Measurements from ENCODE around the gene RD3L. TPM values are rescaled to one million over a fixed set of nuclear protein-coding genes. Genes with fewer than 3 reads are reported as not detected.

The RD3L gene
- total and polyA plus RNA-seq, 9 of the 15 experiments (the other 6 are each of a cell fraction or from before 2014, with no cell fraction given), result 0.14 TPM; not detected in 8

GRCh38 chr14:103969961-103970360, 27.6 kb upstream of the RD3L start:
- H3K9ac ChIP-seq (ENCODE audit: insufficient read depth in 1 of 2, low read depth in 2 of 2, low read length in 2 of 2), result no peak overlapping the region
- FAIRE-seq (no peak), ATAC-seq (no peak), DNase-seq (ENCODE audit: extremely low read depth in 1 of 4, low spot score in 3 of 4) (no peak)
- intact Hi-C loops (cut with micrococcal nuclease) (loop anchor here (5.0 kb wide), 1 partner anchor 48 kb away; a partner anchor contains a TSS), in situ Hi-C loops (cut with MboI) (no loop called here)
- no peaks in the 10 kb centered on the region for H4K20me1 ChIP-seq (replicated peaks; ENCODE audit: control insufficient read depth, insufficient read depth, low read length)
- H3K4me3 ChIP-seq, result no peak overlapping the region
- no peak overlapping the region for H2AFZ ChIP-seq (ENCODE audit: low read depth, low read length)
- WGBS (ENCODE audit: insufficient coverage, low coverage, missing lambda C conversion rate), result 27% methylated on average over 4 of the region's 4 CpGs
- no peaks in the 10 kb centered on the region; a peak in 2 of 5 replicates for H3K4me1 ChIP-seq (replicated peaks in 1 of 2; ENCODE audit: control insufficient read depth in 2 of 2, insufficient read depth in 2 of 2, low read length in 2 of 2)
- POLR2A ChIA-PET, result no interaction called here
- no peak overlapping the region for H3K4me2 ChIP-seq (ENCODE audit: insufficient read depth, low read length)
- CTCF ChIA-PET (ENCODE audit: low intra/inter-chr PET ratio), result no interaction called here
- H3K9me1 ChIP-seq (ENCODE audit: control insufficient read depth, insufficient read depth, low read length), result no peaks in the 10 kb centered on the region
- H3K27ac ChIP-seq (ENCODE audit: extremely low read depth, low read depth, low read length), result no peak overlapping the region
- no peaks in the 10 kb centered on the region for H3K79me2 ChIP-seq (ENCODE audit: control insufficient read depth, insufficient read depth, low read length)
- no peaks in the 10 kb centered on the region; a peak in 2 of 5 replicates for H3K27me3 ChIP-seq (ENCODE audit: control insufficient read depth in 2 of 2, insufficient read depth in 2 of 2, low read length in 2 of 2)
- no peaks in the 10 kb centered on the region for H3K9me3 ChIP-seq (replicated peaks; ENCODE audit: control insufficient read depth, insufficient read depth, low read depth, low read length)
- BruUV-seq (replicated peaks), result no TSS peak
- no peaks in the 10 kb centered on the region for H3K36me3 ChIP-seq (ENCODE audit: control insufficient read depth, insufficient read depth, low read length)
- TF ChIP-seq SOX6 (IDR thresholded peaks at IDR 0.05) (no peak), KAT2B (IDR thresholded peaks at IDR 0.05; ENCODE audit: low read depth, low read length) (no peak)

- DNase-seq (ENCODE audit: extremely low read depth in 1 of 4, low spot score in 3 of 4), result no peak
- in situ Hi-C loops (cut with MboI) (no loop called here), intact Hi-C loops (cut with micrococcal nuclease) (no loop called here)
- CTCF ChIA-PET (ENCODE audit: low intra/inter-chr PET ratio), result no interaction called here
- TF ChIP-seq BHLHE40 (IDR thresholded peaks at IDR 0.05; ENCODE audit: low read length) (no peak), ATF3 (IDR thresholded peaks at IDR 0.05) (peak; percentile 29; the same call in 1 of the 2 replicates), ATF3 (CRISPR knock-in tag; conservative IDR thresholded peaks at IDR 0.05) (no peak)
- Histone ChIP-seq H3K27ac (ENCODE audit: extremely low read depth, low read depth, low read length) (no peak overlapping the region), H3K9ac (ENCODE audit: insufficient read depth in 1 of 2, low read depth in 2 of 2, low read length in 2 of 2) (no peak overlapping the region), H3K9me1 (ENCODE audit: control insufficient read depth, insufficient read depth, low read length) (no peaks in the 10 kb centered on the region), H3K4me1 (replicated peaks in 1 of 2; ENCODE audit: control insufficient read depth in 2 of 2, insufficient read depth in 2 of 2, low read length in 2 of 2) (no peaks in the 10 kb centered on the region; a peak in 1 of 5 replicates), H2AFZ (ENCODE audit: low read depth, low read length) (no peak overlapping the region), H3K4me2 (ENCODE audit: insufficient read depth, low read length) (no peak overlapping the region), H3K4me3 (no peak overlapping the region), H3K27me3 (ENCODE audit: control insufficient read depth in 2 of 2, insufficient read depth in 2 of 2, low read length in 2 of 2) (no peaks in the 10 kb centered on the region; a peak in 2 of 5 replicates), H3K79me2 (ENCODE audit: control insufficient read depth, insufficient read depth, low read length) (no peaks in the 10 kb centered on the region), H3K9me3 (replicated peaks; ENCODE audit: control insufficient read depth, insufficient read depth, low read depth, low read length) (no peaks in the 10 kb centered on the region), H4K20me1 (replicated peaks; ENCODE audit: control insufficient read depth, insufficient read depth, low read length) (no peaks in the 10 kb centered on the region), H3K36me3 (ENCODE audit: control insufficient read depth, insufficient read depth, low read length) (no peaks in the 10 kb centered on the region)
- FAIRE-seq, result no peak
- BruUV-seq (replicated peaks), result no TSS peak
- ATAC-seq, result no peak
- POLR2A ChIA-PET, result interaction anchor here (1.1 kb wide), 1 partner anchor 202 kb away, joined by 3 read pairs; no protein-coding TSS in a partner anchor
Measured at GRCh38 chr14:103966631-103967030, 24.3 kb upstream of the RD3L start.
